IPS DF 6.9 (cell line): ENCODE data around the gene PRDM2.

Experiments
- DNase-seq: peaks from one replicate; pipeline ENCODE4 v3.0.0-alpha.2; 2013; ENCODE audit warnings: low read depth, low spot score
- H3K27ac ChIP-seq: one replicate; pipeline ENCODE4 v1.5.1; 2013; ENCODE audit warnings: low read length, control low read depth
- H3K27me3 ChIP-seq: 2 replicates; pipeline ENCODE4 v1.6.1; 2013; ENCODE audit warnings: mild to moderate bottlenecking, low read length; ENCODE audit not compliant: control insufficient read depth, insufficient read depth
- H3K36me3 ChIP-seq: 2 replicates; pipeline ENCODE4 v1.6.1; 2013; ENCODE audit warnings: low read length; ENCODE audit not compliant: control insufficient read depth, insufficient read depth
- H3K4me1 ChIP-seq: 2 replicates; pipeline ENCODE4 v1.6.1; 2013; ENCODE audit warnings: low read length; ENCODE audit not compliant: control insufficient read depth, insufficient read depth
- H3K4me3 ChIP-seq: 2 replicates; pipeline ENCODE4 v1.5.1; 2013; ENCODE audit warnings: mild to moderate bottlenecking, low read length
- H3K9me3 ChIP-seq: 2 replicates; pipeline ENCODE4 v1.6.1; 2013; ENCODE audit warnings: low read length, inconsistent platforms; ENCODE audit not compliant: control insufficient read depth, insufficient read depth
- WGBS: extraction: QIAGEN DNeasy Blood & Tissue Kit; methylation state at CpG from one replicate; pipeline ENCODE4 v1.1.7; 2013; ENCODE audit warnings: mixed read lengths, missing lambda C conversion rate; ENCODE audit not compliant: insufficient read length, insufficient coverage; 5-methylcytosine and 5-hydroxymethylcytosine counted together

PRDM2 gene

GRCh38 chr1:13790290-13791030, 90.5 kb downstream of the PRDM2 start:
- no peaks in the 10 kb centered on the region for H3K4me1 ChIP-seq
- WGBS = 100% methylated on average over 3 of the region's 13 CpGs
- no peaks in the 10 kb centered on the region for H3K36me3 ChIP-seq
- DNase-seq = no peak
- H3K4me3 ChIP-seq = no peak overlapping the region
- no peak overlapping the region for H3K27ac ChIP-seq
- H3K27me3 ChIP-seq = no peaks in the 10 kb centered on the region
- H3K9me3 ChIP-seq = no peaks in the 10 kb centered on the region

- no peak for DNase-seq
- no CpG with 5 or more reads among the region's 6 CpGs for WGBS
- Histone ChIP-seq H3K4me1 (no peaks in the 10 kb centered on the region), H3K27me3 (no peaks in the 10 kb centered on the region), H3K36me3 (no peaks in the 10 kb centered on the region), H3K27ac (no peak overlapping the region), H3K4me3 (no peak overlapping the region), H3K9me3 (no peaks in the 10 kb centered on the region)
Observed at GRCh38 chr1:13792419-13792818, 92.4 kb downstream of the PRDM2 start.

GRCh38 chr1:13793088-13793730, 93.2 kb downstream of the PRDM2 start:
- DNase-seq = no peak
- Histone ChIP-seq H3K36me3 (no peaks in the 10 kb centered on the region), H3K4me1 (no peaks in the 10 kb centered on the region), H3K27ac (no peak overlapping the region), H3K9me3 (no peaks in the 10 kb centered on the region), H3K27me3 (no peaks in the 10 kb centered on the region), H3K4me3 (no peak overlapping the region)
- whole genome bisulfite sequencing = no CpG with 5 or more reads among the region's 14 CpGs

- no peaks in the 10 kb centered on the region for H3K36me3 ChIP-seq
- H3K27ac ChIP-seq = no peak overlapping the region
- no peaks in the 10 kb centered on the region for H3K4me1 ChIP-seq
- H3K27me3 ChIP-seq = no peaks in the 10 kb centered on the region
- no peak overlapping the region for H3K4me3 ChIP-seq
- WGBS = no CpG with 5 or more reads among the region's 8 CpGs
- no peak for DNase-seq
- H3K9me3 ChIP-seq = no peaks in the 10 kb centered on the region
Observed at GRCh38 chr1:13794231-13795187, 94.5 kb downstream of the PRDM2 start.

GRCh38 chr1:13797397-13797796, 97.4 kb downstream of the PRDM2 start:
- no peaks in the 10 kb centered on the region for H3K9me3 ChIP-seq
- no CpG with 5 or more reads among the region's 6 CpGs for WGBS
- H3K4me3 ChIP-seq = no peak overlapping the region
- H3K36me3 ChIP-seq = no peaks in the 10 kb centered on the region
- DNase-seq = no peak
- 0 out of 2 replicates have a peak, but pooled peaks cover 2% of the 10 kb centered on the region for H3K4me1 ChIP-seq
- H3K27me3 ChIP-seq = no peaks in the 10 kb centered on the region
- no peak overlapping the region for H3K27ac ChIP-seq

GRCh38 chr1:13798120-13798519, 98.1 kb downstream of the PRDM2 start:
- Histone ChIP-seq H3K9me3 (no peaks in the 10 kb centered on the region), H3K27me3 (no peaks in the 10 kb centered on the region), H3K36me3 (no peaks in the 10 kb centered on the region), H3K27ac (no peak overlapping the region), H3K4me1 (0 out of 2 replicates have a peak, but pooled peaks cover 2% of the 10 kb centered on the region), H3K4me3 (no peak overlapping the region)
- WGBS = no CpG with 5 or more reads among the region's 5 CpGs
- DNase-seq = no peak

- Histone ChIP-seq H3K27ac (no peak overlapping the region), H3K27me3 (no peaks in the 10 kb centered on the region), H3K36me3 (no peaks in the 10 kb centered on the region), H3K9me3 (no peaks in the 10 kb centered on the region), H3K4me1 (0 out of 2 replicates have a peak, but pooled peaks cover 2% of the 10 kb centered on the region), H3K4me3 (no peak overlapping the region)
- WGBS = no CpG with 5 or more reads among the region's 10 CpGs
- DNase-seq = no peak
Observed at GRCh38 chr1:13799502-13800283, 99.7 kb downstream of the PRDM2 start.

- no peak overlapping the region for H3K27ac ChIP-seq
- DNase-seq = no peak
- WGBS = no CpG with 5 or more reads among the region's 8 CpGs
- H3K4me1 ChIP-seq = 0 out of 2 replicates have a peak, but pooled peaks cover 2% of the 10 kb centered on the region
- no peaks in the 10 kb centered on the region for H3K36me3 ChIP-seq
- H3K4me3 ChIP-seq = no peak overlapping the region
- H3K9me3 ChIP-seq = no peaks in the 10 kb centered on the region
- no peaks in the 10 kb centered on the region for H3K27me3 ChIP-seq
Observed at GRCh38 chr1:13801232-13801631, 101.2 kb downstream of the PRDM2 start.

GRCh38 chr1:13801655-13802486, 101.9 kb downstream of the PRDM2 start:
- WGBS = no CpG with 5 or more reads among the region's 20 CpGs
- H3K4me3 ChIP-seq = no peak overlapping the region
- no peak for DNase-seq
- H3K9me3 ChIP-seq = no peaks in the 10 kb centered on the region
- no peaks in the 10 kb centered on the region for H3K36me3 ChIP-seq
- H3K4me1 ChIP-seq = 0 out of 2 replicates have a peak, but pooled peaks cover 2% of the 10 kb centered on the region
- H3K27me3 ChIP-seq = no peaks in the 10 kb centered on the region
- H3K27ac ChIP-seq = no peak overlapping the region
